ENCODE results near the gene MRPL37.

Gene MRPL37

DNA sequence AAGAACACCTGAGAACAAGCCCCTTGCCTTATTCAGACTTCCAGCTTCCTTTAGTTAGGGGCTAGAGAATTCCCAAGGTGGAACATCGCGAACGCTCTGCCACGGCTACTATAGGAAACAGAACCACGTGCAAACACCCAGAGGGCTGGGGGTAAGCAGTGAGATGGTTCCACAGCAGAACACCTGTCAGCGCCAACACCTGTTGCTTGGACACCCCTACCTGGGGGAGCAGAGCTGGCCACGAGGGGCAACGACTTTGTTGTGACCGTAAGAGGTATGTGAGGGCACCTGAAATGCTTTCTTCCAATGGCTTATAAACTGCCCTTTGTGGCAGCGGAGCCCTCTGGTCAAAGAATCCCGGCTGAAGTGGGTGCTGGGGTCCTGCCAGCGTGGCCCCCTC is 50.7 kb downstream of the MRPL37 start:
- DNase-seq (ENCODE audit: extremely low spot score), result no peak
- POLR2A ChIA-PET, result no interaction called here
- no peak for TF ChIP-seq HDGF (IDR thresholded peaks at IDR 0.05; ENCODE audit: borderline replicate concordance)
- TF ChIP-seq SP1 (IDR thresholded peaks at IDR 0.05), result no peak
- no peak for TF ChIP-seq LEF1 (IDR thresholded peaks at IDR 0.05; ENCODE audit: borderline replicate concordance)
- no peak for TF ChIP-seq PKNOX1 (IDR thresholded peaks at IDR 0.05)
- TF ChIP-seq TARDBP (IDR thresholded peaks at IDR 0.05), result no peak
- no peak for TF ChIP-seq FOXA1 (IDR thresholded peaks at IDR 0.05)
- TF ChIP-seq ELF4 (IDR thresholded peaks at IDR 0.05), result no peak
- TF ChIP-seq L3MBTL2 (conservative IDR thresholded peaks at IDR 0.05), result no peak
- no peak for TF ChIP-seq SUZ12 (IDR thresholded peaks at IDR 0.05)
- TF ChIP-seq BHLHE40 (IDR thresholded peaks at IDR 0.05; ENCODE audit: borderline replicate concordance), result no peak
- no peak for TF ChIP-seq FOXK2 (IDR thresholded peaks at IDR 0.05)
- no peak for TF ChIP-seq ZNF384 (IDR thresholded peaks at IDR 0.05)
- no peak for TF ChIP-seq FOXM1 (IDR thresholded peaks at IDR 0.05; ENCODE audit: borderline replicate concordance)
- TF ChIP-seq CTBP1 (IDR thresholded peaks at IDR 0.05; ENCODE audit: borderline replicate concordance), result no peak
- TF ChIP-seq ARNT (IDR thresholded peaks at IDR 0.05), result no peak
- no peak for TF ChIP-seq NFRKB (IDR thresholded peaks at IDR 0.05)
- CTCF ChIA-PET, result no interaction called here

DNA sequence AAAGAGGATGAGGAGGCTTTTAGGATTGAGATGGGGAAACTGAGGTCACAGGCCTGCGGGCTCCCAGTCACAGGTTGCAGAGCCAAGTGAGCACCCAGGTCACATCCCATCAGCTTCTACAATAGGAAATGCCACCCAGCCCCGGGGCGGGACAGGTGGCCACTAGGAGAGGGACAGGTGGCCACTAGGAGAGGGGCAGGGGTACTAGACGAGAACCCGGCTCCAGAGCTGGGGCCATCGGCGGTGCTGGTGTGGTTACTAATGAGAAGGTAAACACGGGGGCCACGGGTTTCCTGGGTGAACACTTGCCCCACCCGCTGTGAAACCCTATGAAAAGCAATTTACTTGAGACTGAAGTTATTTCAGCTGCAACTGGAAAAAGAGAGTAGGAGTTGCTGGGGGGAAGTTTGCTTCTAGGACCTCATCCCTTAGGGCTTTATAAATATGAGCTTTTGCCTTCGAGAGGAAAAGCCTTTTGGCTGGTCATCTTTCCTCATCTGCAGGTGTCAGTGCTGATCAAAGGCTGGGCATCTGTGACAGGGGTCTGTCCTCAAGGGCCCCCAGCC is 52.5 kb downstream of the MRPL37 start:
- TF ChIP-seq LEF1 (IDR thresholded peaks at IDR 0.05; ENCODE audit: borderline replicate concordance), result no peak
- TF ChIP-seq BHLHE40 (IDR thresholded peaks at IDR 0.05; ENCODE audit: borderline replicate concordance), result no peak
- no peak for TF ChIP-seq FOXK2 (IDR thresholded peaks at IDR 0.05)
- TF ChIP-seq PKNOX1 (IDR thresholded peaks at IDR 0.05), result no peak
- TF ChIP-seq FOXM1 (IDR thresholded peaks at IDR 0.05; ENCODE audit: borderline replicate concordance), result no peak
- TF ChIP-seq SUZ12 (IDR thresholded peaks at IDR 0.05), result no peak
- TF ChIP-seq L3MBTL2 (conservative IDR thresholded peaks at IDR 0.05), result no peak
- CTCF ChIA-PET, result interaction anchor here (0.9 kb wide), 1 partner anchor 9 kb away, joined by 5 read pairs; no protein-coding TSS in a partner anchor
- POLR2A ChIA-PET, result interaction anchor here (0.5 kb wide), 1 partner anchor 51 kb away, joined by 3 read pairs; no protein-coding TSS in a partner anchor
- DNase-seq (ENCODE audit: extremely low spot score), result no peak

DNA sequence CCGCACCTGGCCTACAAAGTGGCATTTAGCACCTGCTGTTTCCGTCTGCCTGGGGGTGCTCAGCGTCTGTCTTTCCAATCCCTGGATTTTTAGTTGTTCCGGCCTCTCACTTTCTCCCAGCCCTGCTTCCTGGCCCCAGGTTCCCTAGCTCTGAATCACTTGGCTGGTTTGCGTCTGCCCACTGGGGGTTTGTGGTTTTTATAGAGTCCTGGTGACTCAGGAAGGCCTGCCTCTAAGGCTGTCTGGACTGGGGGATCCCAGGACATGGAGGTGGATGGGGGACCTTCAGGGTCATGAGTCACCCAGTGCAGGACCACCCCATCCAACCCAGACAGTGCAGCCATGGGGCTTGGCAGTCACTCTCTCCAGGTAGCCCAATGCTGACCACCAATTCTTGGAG is 53.5 kb downstream of the MRPL37 start:
- POLR2A ChIA-PET, result no interaction called here
- no peak for DNase-seq (ENCODE audit: extremely low spot score)
- CTCF ChIA-PET, result interaction anchor here (0.7 to 0.9 kb wide), 2 partner anchors 8 to 558 kb away, joined by 5 to 8 read pairs; no protein-coding TSS in a partner anchor
- no peak for TF ChIP-seq HDGF (IDR thresholded peaks at IDR 0.05; ENCODE audit: borderline replicate concordance)
- TF ChIP-seq SUZ12 (IDR thresholded peaks at IDR 0.05), result no peak
- TF ChIP-seq LEF1 (IDR thresholded peaks at IDR 0.05; ENCODE audit: borderline replicate concordance), result no peak
- no peak for TF ChIP-seq FOXK2 (IDR thresholded peaks at IDR 0.05)
- no peak for TF ChIP-seq BHLHE40 (IDR thresholded peaks at IDR 0.05; ENCODE audit: borderline replicate concordance)
- no peak for TF ChIP-seq NFRKB (IDR thresholded peaks at IDR 0.05)
- no peak for TF ChIP-seq SP1 (IDR thresholded peaks at IDR 0.05)
- TF ChIP-seq FOXM1 (IDR thresholded peaks at IDR 0.05; ENCODE audit: borderline replicate concordance), result no peak
- TF ChIP-seq L3MBTL2 (conservative IDR thresholded peaks at IDR 0.05), result no peak
- TF ChIP-seq FOXA1 (IDR thresholded peaks at IDR 0.05), result no peak
- no peak for TF ChIP-seq CTBP1 (IDR thresholded peaks at IDR 0.05; ENCODE audit: borderline replicate concordance)
- no peak for TF ChIP-seq ELF4 (IDR thresholded peaks at IDR 0.05)
- TF ChIP-seq TARDBP (IDR thresholded peaks at IDR 0.05), result no peak

GRCh38 chr1:54254055-54254454 is 54.1 kb downstream of the MRPL37 start:
- DNase-seq (ENCODE audit: extremely low spot score), result no peak
- ChIA-PET POLR2A (no interaction called here), CTCF (no interaction called here)
- TF ChIP-seq LEF1 (IDR thresholded peaks at IDR 0.05; ENCODE audit: borderline replicate concordance) (no peak), NFRKB (IDR thresholded peaks at IDR 0.05) (no peak), FOXA1 (IDR thresholded peaks at IDR 0.05) (no peak), BHLHE40 (IDR thresholded peaks at IDR 0.05; ENCODE audit: borderline replicate concordance) (no peak), HDGF (IDR thresholded peaks at IDR 0.05; ENCODE audit: borderline replicate concordance) (no peak), CTBP1 (IDR thresholded peaks at IDR 0.05; ENCODE audit: borderline replicate concordance) (no peak), ZNF384 (IDR thresholded peaks at IDR 0.05) (no peak), FOXK2 (IDR thresholded peaks at IDR 0.05) (no peak), TARDBP (IDR thresholded peaks at IDR 0.05) (no peak), L3MBTL2 (conservative IDR thresholded peaks at IDR 0.05) (no peak), SP1 (IDR thresholded peaks at IDR 0.05) (no peak), SUZ12 (IDR thresholded peaks at IDR 0.05) (no peak), FOXM1 (IDR thresholded peaks at IDR 0.05; ENCODE audit: borderline replicate concordance) (no peak), ELF4 (IDR thresholded peaks at IDR 0.05) (no peak), ARNT (IDR thresholded peaks at IDR 0.05) (no peak), PKNOX1 (IDR thresholded peaks at IDR 0.05) (no peak)

DNA sequence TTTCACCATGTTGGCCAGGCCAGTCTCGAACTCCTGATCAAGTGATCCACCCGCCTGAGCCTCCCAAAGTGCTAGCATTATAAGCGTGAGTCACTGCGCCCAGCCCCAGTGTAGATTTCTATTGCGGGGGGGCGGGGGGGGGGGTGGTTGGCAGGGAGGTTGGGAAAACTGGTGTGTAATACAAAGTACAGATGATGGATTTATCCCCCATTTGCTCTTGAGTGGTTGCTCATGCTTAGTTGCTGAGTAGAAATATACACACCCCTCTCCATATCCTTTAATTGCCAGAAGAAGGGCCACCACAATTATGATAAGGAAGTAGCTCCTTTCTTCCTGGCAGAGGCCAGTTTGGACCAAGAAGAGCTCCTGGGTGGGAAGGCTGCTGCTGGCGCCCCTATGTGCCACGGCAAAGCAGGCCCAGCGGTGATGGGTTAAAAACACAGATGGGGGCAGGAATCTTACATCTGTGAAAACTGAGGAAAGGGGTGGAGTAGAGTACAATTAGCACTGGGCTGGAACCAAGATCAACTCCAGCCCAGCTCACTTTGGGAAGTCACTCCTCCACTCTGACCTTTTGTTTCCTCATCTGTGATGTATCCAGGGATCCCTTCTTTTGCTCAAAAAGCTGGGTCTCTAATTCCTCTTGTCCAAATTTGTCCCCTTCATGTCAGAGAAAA is 55.2 kb downstream of the MRPL37 start:
- ChIA-PET CTCF (no interaction called here), POLR2A (no interaction called here)
- no peak for TF ChIP-seq NFRKB (IDR thresholded peaks at IDR 0.05)
- TF ChIP-seq ARNT (IDR thresholded peaks at IDR 0.05), result no peak
- no peak for TF ChIP-seq SUZ12 (IDR thresholded peaks at IDR 0.05)
- no peak for TF ChIP-seq L3MBTL2 (conservative IDR thresholded peaks at IDR 0.05)
- TF ChIP-seq TARDBP (IDR thresholded peaks at IDR 0.05), result no peak
- no peak for TF ChIP-seq FOXM1 (IDR thresholded peaks at IDR 0.05; ENCODE audit: borderline replicate concordance)
- DNase-seq (ENCODE audit: extremely low spot score), result no peak

Measured in HEK293T (cell line).